ENCODE results near the gene TMEM239.
A peak's percentile ranks its signal among the peaks of the same experiment; 100 is the strongest.

Gene TMEM239

GRCh38 chr20:2839732-2840137 is 23.6 kb downstream of the TMEM239 start:
- Histone ChIP-seq H2AFZ (ENCODE audit: low read depth, low read length) (peak overlapping the region; percentile 99), H2AK5ac (ENCODE audit: low read length, severe bottlenecking) (peak overlapping the region; percentile 40), H3K9me3 (ENCODE audit: control insufficient read depth, low read length) (no peaks in the 10 kb centered on the region), H3K79me1 (replicated peaks; ENCODE audit: low read length, poor library complexity, severe bottlenecking) (peaks cover 39% of the 10 kb centered on the region), H3K27ac (ENCODE audit: low read length, poor library complexity, severe bottlenecking) (no peak overlapping the region), H2BK120ac (ENCODE audit: low read depth, low read length) (no peak overlapping the region), H3K4me1 (ENCODE audit: control insufficient read depth, insufficient read depth, low read depth, low read length) (peaks cover 15% of the 10 kb centered on the region), H2BK15ac (ENCODE audit: low read depth, poor library complexity, severe bottlenecking) (no peak overlapping the region), H3K36me3 (ENCODE audit: control insufficient read depth in 1 of 2, insufficient read depth in 2 of 2, low read depth in 1 of 2, low read length in 2 of 2) (peaks cover 34 to 56% of the 10 kb centered on the region in 2 experiments), H2BK12ac (ENCODE audit: low read length in 2 of 2) (peak overlapping the region in 1 of 2 experiments; percentile 16), H3K14ac (ENCODE audit: low read length in 2 of 2) (peak overlapping the region in 1 of 2 experiments; percentile 63), H3K4me2 (ENCODE audit: low read length, poor library complexity, severe bottlenecking) (peak overlapping the region; percentile 62), H3K18ac (ENCODE audit: low read depth in 1 of 2, low read length in 2 of 2) (peak overlapping the region; percentile 95 to 100), H4K91ac (ENCODE audit: low read length) (peak overlapping the region; percentile 99), H2BK5ac (ENCODE audit: low read depth, low read length, poor library complexity, severe bottlenecking) (no peak overlapping the region), H3K9ac (ENCODE audit: low read length) (peak overlapping the region; percentile 92), H3K4ac (ENCODE audit: low read depth in 1 of 2, low read length in 2 of 2) (peak overlapping the region; percentile 94 to 100), H3K4me3 (ENCODE audit: insufficient read depth in 1 of 2, low read depth in 1 of 2, low read length in 2 of 2) (peak overlapping the region; percentile 88 to 92), H4K8ac (ENCODE audit: low read length) (peak overlapping the region; percentile 100), H3K23ac (ENCODE audit: low read length in 2 of 2) (no peak overlapping the region), H3K27me3 (ENCODE audit: control insufficient read depth in 1 of 2, insufficient read depth in 1 of 2, low read length in 2 of 2) (no peaks in the 10 kb centered on the region)
- DNase-seq, result no peak
- WGBS, result 88% methylated on average over 20 of the region's 21 CpGs

DNA sequence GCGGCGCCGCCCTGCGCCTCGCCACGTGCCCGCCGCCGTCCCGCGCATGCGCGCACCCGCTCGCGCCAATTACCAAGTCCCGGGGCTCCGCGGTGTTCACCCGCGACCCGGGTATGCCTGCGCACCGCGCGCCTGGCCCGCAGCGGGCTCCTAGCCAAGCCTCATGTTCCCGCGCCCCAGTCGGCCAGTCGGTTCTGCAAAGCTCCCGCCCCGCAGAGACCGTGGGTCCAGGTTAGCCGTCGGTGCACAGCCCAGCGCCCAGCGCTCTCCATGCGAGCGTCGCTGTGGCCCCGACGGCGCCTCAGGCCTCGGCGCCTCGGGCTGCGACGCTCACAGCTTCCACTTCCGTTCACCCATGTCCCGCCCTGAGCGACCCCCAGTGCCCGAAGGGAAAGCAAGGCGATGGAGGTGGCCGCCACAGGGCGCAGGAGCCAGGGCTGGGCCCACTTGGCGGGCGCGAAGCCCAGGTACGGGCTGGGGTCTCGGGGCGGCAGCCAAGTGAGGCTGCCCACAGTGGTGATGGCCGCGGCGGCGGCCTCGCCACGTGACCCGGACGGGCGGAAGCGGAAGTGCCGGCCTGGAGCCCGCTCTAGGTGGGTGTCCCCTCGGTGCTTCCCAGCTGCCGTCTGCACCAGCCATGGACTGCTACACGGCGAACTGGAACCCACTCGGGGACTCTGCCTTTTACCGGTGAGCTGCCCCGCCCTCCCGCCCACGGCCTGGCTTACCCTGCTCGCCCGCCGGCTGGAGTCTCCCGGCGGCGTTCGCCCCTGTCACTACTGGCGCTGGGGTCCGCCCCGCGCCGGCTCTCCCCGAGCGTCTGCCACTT is 24.2 kb downstream of the TMEM239 start, which contains the start of the genes PCED1A and VPS16:
PCED1A (minus strand) TSS at position 518 of the 829 bp plus-strand sequence. CDS start 743 bp downstream, outside the sequence.
VPS16 (plus strand) TSS at position 608 of the 829 bp plus-strand sequence; CDS start at position 638, 30 bp downstream.
- no peaks in the 10 kb centered on the region for H3K27me3 ChIP-seq (ENCODE audit: control insufficient read depth in 1 of 2, insufficient read depth in 1 of 2, low read length in 2 of 2)
- no peaks in the 10 kb centered on the region for H3K9me3 ChIP-seq (ENCODE audit: control insufficient read depth, low read length)
- H3K27ac ChIP-seq (ENCODE audit: low read length, poor library complexity, severe bottlenecking), result peak within 1 kb of the TSS; percentile 66
- peak within 1 kb of the TSS; percentile 81 for H2BK5ac ChIP-seq (ENCODE audit: low read depth, low read length, poor library complexity, severe bottlenecking)
- H3K9ac ChIP-seq (ENCODE audit: low read length), result peak within 1 kb of the TSS; percentile 92
- H4K91ac ChIP-seq (ENCODE audit: low read length), result peak within 1 kb of the TSS; percentile 99
- H3K4me1 ChIP-seq (ENCODE audit: control insufficient read depth, insufficient read depth, low read depth, low read length), result peaks cover 15% of the 10 kb centered on the region
- peak; percentile 88 for DNase-seq
- peak within 1 kb of the TSS; percentile 62 for H3K4me2 ChIP-seq (ENCODE audit: low read length, poor library complexity, severe bottlenecking)
- peak within 1 kb of the TSS; percentile 94 to 100 for H3K4ac ChIP-seq (ENCODE audit: low read depth in 1 of 2, low read length in 2 of 2)
- WGBS, result 10% methylated on average over 86 of the region's 98 CpGs
- peak within 1 kb of the TSS; percentile 100 for H4K8ac ChIP-seq (ENCODE audit: low read length)
- H3K4me3 ChIP-seq (ENCODE audit: insufficient read depth in 1 of 2, low read depth in 1 of 2, low read length in 2 of 2), result peak within 1 kb of the TSS; percentile 88 to 92
- no peak within 1 kb of the TSS for H3K23ac ChIP-seq (ENCODE audit: low read length in 2 of 2)
- peak within 1 kb of the TSS; percentile 93 for H2BK15ac ChIP-seq (ENCODE audit: low read depth, poor library complexity, severe bottlenecking)
- peaks cover 32 to 53% of the 10 kb centered on the region in 2 experiments for H3K36me3 ChIP-seq (ENCODE audit: control insufficient read depth in 1 of 2, insufficient read depth in 2 of 2, low read depth in 1 of 2, low read length in 2 of 2)
- peak within 1 kb of the TSS; percentile 99 for H2AFZ ChIP-seq (ENCODE audit: low read depth, low read length)
- peak within 1 kb of the TSS in 1 of 2 experiments; percentile 63 for H3K14ac ChIP-seq (ENCODE audit: low read length in 2 of 2)
- peak within 1 kb of the TSS; percentile 86 for H2BK120ac ChIP-seq (ENCODE audit: low read depth, low read length)
- peak within 1 kb of the TSS; percentile 16 to 63 for H2BK12ac ChIP-seq (ENCODE audit: low read length in 2 of 2)
- H3K18ac ChIP-seq (ENCODE audit: low read depth in 1 of 2, low read length in 2 of 2), result peak within 1 kb of the TSS; percentile 95 to 100
- peak within 1 kb of the TSS; percentile 65 for H2AK5ac ChIP-seq (ENCODE audit: low read length, severe bottlenecking)
- H3K79me1 ChIP-seq (replicated peaks; ENCODE audit: low read length, poor library complexity, severe bottlenecking), result peaks cover 39% of the 10 kb centered on the region

DNA sequence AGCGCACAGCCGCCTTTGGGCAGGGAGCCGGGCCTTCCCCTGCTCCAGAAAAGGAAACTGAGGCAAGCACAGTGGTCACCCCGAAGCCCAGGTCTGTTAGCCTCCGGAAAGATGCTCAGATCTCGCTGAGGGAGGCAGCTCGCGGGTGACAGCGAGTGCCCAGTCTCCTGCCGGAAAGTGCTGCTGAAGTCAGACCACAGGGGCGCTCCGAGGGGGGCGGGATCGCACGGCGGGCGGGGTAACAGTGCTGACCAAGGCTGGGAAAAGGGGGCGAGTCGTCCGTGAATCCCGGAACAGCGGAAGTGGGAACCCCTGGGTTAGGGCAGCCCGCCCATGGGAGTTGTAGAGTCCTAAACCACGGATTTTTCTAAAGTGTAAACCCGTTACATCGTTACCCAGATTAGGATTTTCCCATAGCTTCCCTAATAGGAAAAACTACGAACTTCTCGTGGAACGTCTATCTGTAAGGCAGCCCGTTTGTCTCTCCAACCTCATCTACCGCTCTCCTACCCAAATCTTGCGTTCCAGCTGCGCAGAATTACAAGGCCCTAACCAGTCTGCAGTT is 24.9 kb downstream of the TMEM239 start:
- Histone ChIP-seq H2BK5ac (ENCODE audit: low read depth, low read length, poor library complexity, severe bottlenecking) (peak overlapping the region; percentile 68), H2BK120ac (ENCODE audit: low read depth, low read length) (peak overlapping the region; percentile 69), H2AFZ (ENCODE audit: low read depth, low read length) (peak overlapping the region; percentile 75), H3K23ac (ENCODE audit: low read length in 2 of 2) (no peak overlapping the region), H4K8ac (ENCODE audit: low read length) (peak overlapping the region; percentile 59), H3K9me3 (ENCODE audit: control insufficient read depth, low read length) (no peaks in the 10 kb centered on the region), H3K18ac (ENCODE audit: low read depth in 1 of 2, low read length in 2 of 2) (peak overlapping the region; percentile 79 to 91), H3K14ac (ENCODE audit: low read length in 2 of 2) (peak overlapping the region in 1 of 2 experiments; percentile 48), H3K9ac (ENCODE audit: low read length) (peak overlapping the region; percentile 92), H3K27me3 (ENCODE audit: control insufficient read depth in 1 of 2, insufficient read depth in 1 of 2, low read length in 2 of 2) (no peaks in the 10 kb centered on the region), H2BK12ac (ENCODE audit: low read length in 2 of 2) (peak overlapping the region in 1 of 2 experiments; percentile 15), H3K27ac (ENCODE audit: low read length, poor library complexity, severe bottlenecking) (peak overlapping the region; percentile 66), H3K4me1 (ENCODE audit: control insufficient read depth, insufficient read depth, low read depth, low read length) (peaks cover 15% of the 10 kb centered on the region), H3K79me1 (replicated peaks; ENCODE audit: low read length, poor library complexity, severe bottlenecking) (peaks cover 40% of the 10 kb centered on the region), H3K4me2 (ENCODE audit: low read length, poor library complexity, severe bottlenecking) (peak overlapping the region; percentile 61), H3K36me3 (ENCODE audit: control insufficient read depth in 1 of 2, insufficient read depth in 2 of 2, low read depth in 1 of 2, low read length in 2 of 2) (peaks cover 25 to 47% of the 10 kb centered on the region in 2 experiments), H4K91ac (ENCODE audit: low read length) (no peak overlapping the region), H3K4me3 (ENCODE audit: insufficient read depth in 1 of 2, low read depth in 1 of 2, low read length in 2 of 2) (peak overlapping the region; percentile 88 to 92), H2AK5ac (ENCODE audit: low read length, severe bottlenecking) (peak overlapping the region; percentile 65), H3K4ac (ENCODE audit: low read depth in 1 of 2, low read length in 2 of 2) (peak overlapping the region in 1 of 2 experiments; percentile 78), H2BK15ac (ENCODE audit: low read depth, poor library complexity, severe bottlenecking) (no peak overlapping the region)
- WGBS, result 3% methylated on average over 33 of the region's 33 CpGs
- DNase-seq, result peak; percentile 91

DNA sequence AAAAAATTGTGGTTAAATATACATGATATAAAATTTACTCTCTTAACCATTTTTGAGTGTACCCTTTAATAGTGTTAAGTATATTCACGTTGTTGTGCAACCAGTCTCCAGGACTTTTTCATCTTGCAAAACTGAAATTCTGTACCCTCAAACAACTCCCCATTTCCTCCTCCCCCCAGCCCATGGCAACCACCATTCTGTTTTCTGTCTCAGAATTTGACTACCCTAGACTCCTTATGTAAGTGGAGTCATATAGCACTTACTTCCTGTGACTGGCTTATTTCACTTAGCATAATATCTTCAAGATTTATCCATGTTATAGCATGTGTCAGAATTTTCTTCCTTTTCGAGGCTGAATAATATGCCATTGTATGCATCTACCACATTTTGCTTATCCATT is 29.4 kb downstream of the TMEM239 start:
- H2BK12ac ChIP-seq (ENCODE audit: low read length in 2 of 2), result no peak overlapping the region
- peaks cover 31% of the 10 kb centered on the region for H3K79me1 ChIP-seq (replicated peaks; ENCODE audit: low read length, poor library complexity, severe bottlenecking)
- 94% methylated on average over 2 of the region's 2 CpGs for WGBS
- no peak overlapping the region for H3K4ac ChIP-seq (ENCODE audit: low read depth in 1 of 2, low read length in 2 of 2)
- no peak overlapping the region for H3K14ac ChIP-seq (ENCODE audit: low read length in 2 of 2)
- H3K9me3 ChIP-seq (ENCODE audit: control insufficient read depth, low read length), result no peaks in the 10 kb centered on the region
- H3K4me3 ChIP-seq (ENCODE audit: insufficient read depth in 1 of 2, low read depth in 1 of 2, low read length in 2 of 2), result no peak overlapping the region
- H2AK5ac ChIP-seq (ENCODE audit: low read length, severe bottlenecking), result no peak overlapping the region
- no peak for DNase-seq
- no peak overlapping the region for H3K9ac ChIP-seq (ENCODE audit: low read length)
- peaks cover 7 to 29% of the 10 kb centered on the region in 2 experiments for H3K36me3 ChIP-seq (ENCODE audit: control insufficient read depth in 1 of 2, insufficient read depth in 2 of 2, low read depth in 1 of 2, low read length in 2 of 2)
- H2BK120ac ChIP-seq (ENCODE audit: low read depth, low read length), result no peak overlapping the region
- H3K4me1 ChIP-seq (ENCODE audit: control insufficient read depth, insufficient read depth, low read depth, low read length), result peaks cover 6% of the 10 kb centered on the region
- no peak overlapping the region for H3K27ac ChIP-seq (ENCODE audit: low read length, poor library complexity, severe bottlenecking)
- no peak overlapping the region for H2AFZ ChIP-seq (ENCODE audit: low read depth, low read length)
- H2BK15ac ChIP-seq (ENCODE audit: low read depth, poor library complexity, severe bottlenecking), result no peak overlapping the region
- H4K91ac ChIP-seq (ENCODE audit: low read length), result no peak overlapping the region
- no peak overlapping the region for H3K23ac ChIP-seq (ENCODE audit: low read length in 2 of 2)
- no peak overlapping the region for H4K8ac ChIP-seq (ENCODE audit: low read length)
- H3K27me3 ChIP-seq (ENCODE audit: control insufficient read depth in 1 of 2, insufficient read depth in 1 of 2, low read length in 2 of 2), result no peaks in the 10 kb centered on the region
- no peak overlapping the region for H3K18ac ChIP-seq (ENCODE audit: low read depth in 1 of 2, low read length in 2 of 2)
- no peak overlapping the region for H2BK5ac ChIP-seq (ENCODE audit: low read depth, low read length, poor library complexity, severe bottlenecking)
- no peak overlapping the region for H3K4me2 ChIP-seq (ENCODE audit: low read length, poor library complexity, severe bottlenecking)

Measured in mesenchymal stem cell (in vitro differentiated cells and primary cell).